Osteocyte (in vitro differentiated cells): ENCODE measurements around the gene UROC1. TPM values are rescaled to one million over a fixed set of nuclear protein-coding genes. Genes with fewer than 3 reads are reported as not detected.
A peak's percentile ranks its signal among the peaks of the same experiment; 100 is the strongest.

Experiments
- DNase-seq: peaks from one replicate; pipeline ENCODE4 v3.0.0; 2021; ENCODE audit warnings: mixed read lengths; ENCODE audit not compliant: unreplicated experiment; ENCODE audit errors: extremely low spot score
- H3K27ac Mint-ChIP-seq: one replicate; pipeline ENCODE4 v1.8.0; 2021; ENCODE audit warnings: mild to moderate bottlenecking, mixed read lengths; ENCODE audit not compliant: unreplicated experiment
- H3K27me3 Mint-ChIP-seq: one replicate; pipeline ENCODE4 v1.8.0; 2021; ENCODE audit warnings: mixed read lengths; ENCODE audit not compliant: unreplicated experiment
- H3K36me3 Mint-ChIP-seq: one replicate; pipeline ENCODE4 v1.8.0; 2021; ENCODE audit warnings: mixed read lengths; ENCODE audit not compliant: unreplicated experiment
- H3K4me1 Mint-ChIP-seq: one replicate; pipeline ENCODE4 v1.8.0; 2021; ENCODE audit warnings: mixed read lengths; ENCODE audit not compliant: unreplicated experiment
- H3K4me3 Mint-ChIP-seq: one replicate; pipeline ENCODE4 v1.8.0; 2021; ENCODE audit warnings: mild to moderate bottlenecking, moderate library complexity, mixed read lengths; ENCODE audit not compliant: unreplicated experiment
- H3K9me3 Mint-ChIP-seq: one replicate; pipeline ENCODE4 v1.8.0; 2021; ENCODE audit warnings: mixed read lengths; ENCODE audit not compliant: unreplicated experiment
- total RNA-seq: library from RNA; stranded (reverse); gene quantifications from 2 replicates; pipeline ENCODE4 v1.2.1, GENCODE V29; 2021
- TF ChIP-seq, protein P1 (sequence below): fragments of 200-600 bp; sonication (generic); IDR thresholded peaks from 2 replicates; pipeline ENCODE4 v1.5.0; 2021; ENCODE audit warnings: antibody characterized with exemption, mild to moderate bottlenecking, moderate library complexity

UROC1 gene
- total RNA-seq, 1 donor from 2014 or later: not detected

- H3K4me1 Mint-ChIP-seq: peaks cover 2% of the 10 kb centered on the region
- DNase-seq: peak; percentile 36
- no peaks in the 10 kb centered on the region for H3K9me3 Mint-ChIP-seq
- no peak overlapping the region for H3K4me3 Mint-ChIP-seq
- no peaks in the 10 kb centered on the region for H3K27me3 Mint-ChIP-seq
- TF ChIP-seq, protein P1, sequence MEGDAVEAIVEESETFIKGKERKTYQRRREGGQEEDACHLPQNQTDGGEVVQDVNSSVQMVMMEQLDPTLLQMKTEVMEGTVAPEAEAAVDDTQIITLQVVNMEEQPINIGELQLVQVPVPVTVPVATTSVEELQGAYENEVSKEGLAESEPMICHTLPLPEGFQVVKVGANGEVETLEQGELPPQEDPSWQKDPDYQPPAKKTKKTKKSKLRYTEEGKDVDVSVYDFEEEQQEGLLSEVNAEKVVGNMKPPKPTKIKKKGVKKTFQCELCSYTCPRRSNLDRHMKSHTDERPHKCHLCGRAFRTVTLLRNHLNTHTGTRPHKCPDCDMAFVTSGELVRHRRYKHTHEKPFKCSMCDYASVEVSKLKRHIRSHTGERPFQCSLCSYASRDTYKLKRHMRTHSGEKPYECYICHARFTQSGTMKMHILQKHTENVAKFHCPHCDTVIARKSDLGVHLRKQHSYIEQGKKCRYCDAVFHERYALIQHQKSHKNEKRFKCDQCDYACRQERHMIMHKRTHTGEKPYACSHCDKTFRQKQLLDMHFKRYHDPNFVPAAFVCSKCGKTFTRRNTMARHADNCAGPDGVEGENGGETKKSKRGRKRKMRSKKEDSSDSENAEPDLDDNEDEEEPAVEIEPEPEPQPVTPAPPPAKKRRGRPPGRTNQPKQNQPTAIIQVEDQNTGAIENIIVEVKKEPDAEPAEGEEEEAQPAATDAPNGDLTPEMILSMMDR: no peak
- peaks cover 35% of the 10 kb centered on the region for H3K36me3 Mint-ChIP-seq
- H3K27ac Mint-ChIP-seq: no peak overlapping the region
These were observed 65.4 kb downstream of the UROC1 start for GRCh38 chr3:126452213-126452612.

- no peak overlapping the region for H3K27ac Mint-ChIP-seq
- peaks cover 33% of the 10 kb centered on the region for H3K36me3 Mint-ChIP-seq
- TF ChIP-seq, protein P1: no peak
- DNase-seq: peak; percentile 70
- H3K9me3 Mint-ChIP-seq: no peaks in the 10 kb centered on the region
- H3K27me3 Mint-ChIP-seq: no peaks in the 10 kb centered on the region
- H3K4me1 Mint-ChIP-seq: peaks cover 5% of the 10 kb centered on the region
- no peak overlapping the region for H3K4me3 Mint-ChIP-seq
These were observed 66.1 kb downstream of the UROC1 start for GRCh38 chr3:126451511-126451910.

DNA sequence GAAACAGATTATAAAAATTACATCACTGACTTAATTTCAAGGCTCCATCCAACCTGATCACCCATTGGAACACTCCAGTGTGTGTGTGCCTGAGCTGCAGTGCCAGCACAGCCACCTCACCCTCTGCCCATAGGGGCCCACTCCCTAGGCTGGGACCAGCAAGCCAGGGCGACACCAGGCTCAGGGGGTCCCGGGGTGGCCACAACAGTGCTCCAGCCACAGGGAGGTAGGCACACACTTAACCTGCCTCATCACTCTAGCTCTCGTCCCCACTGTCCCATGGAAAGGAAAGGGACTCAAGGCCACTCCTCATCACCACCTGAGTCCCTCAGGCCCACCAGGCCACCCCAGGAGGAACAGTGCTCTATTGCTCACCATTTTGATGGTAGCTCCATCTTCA lies 66.8 kb downstream of the UROC1 start:
- no peak overlapping the region for H3K4me3 Mint-ChIP-seq
- no peaks in the 10 kb centered on the region for H3K27me3 Mint-ChIP-seq
- TF ChIP-seq, protein P1: no peak
- H3K36me3 Mint-ChIP-seq: peaks cover 32% of the 10 kb centered on the region
- no peaks in the 10 kb centered on the region for H3K9me3 Mint-ChIP-seq
- no peak overlapping the region for H3K27ac Mint-ChIP-seq
- H3K4me1 Mint-ChIP-seq: peaks cover 3% of the 10 kb centered on the region
- DNase-seq: peak; percentile 68

- peaks cover 3% of the 10 kb centered on the region for H3K4me1 Mint-ChIP-seq
- no peaks in the 10 kb centered on the region for H3K27me3 Mint-ChIP-seq
- H3K9me3 Mint-ChIP-seq: no peaks in the 10 kb centered on the region
- no peak overlapping the region for H3K27ac Mint-ChIP-seq
- DNase-seq: peak; percentile 49
- peaks cover 29% of the 10 kb centered on the region for H3K36me3 Mint-ChIP-seq
- TF ChIP-seq, protein P1: no peak
- H3K4me3 Mint-ChIP-seq: no peak overlapping the region
These were observed 67.4 kb downstream of the UROC1 start for GRCh38 chr3:126450219-126450618.

GRCh38 chr3:126449621-126450051 lies 67.9 kb downstream of the UROC1 start:
- peaks cover 3% of the 10 kb centered on the region for H3K4me1 Mint-ChIP-seq
- H3K4me3 Mint-ChIP-seq: no peak overlapping the region
- no peak overlapping the region for H3K27ac Mint-ChIP-seq
- H3K9me3 Mint-ChIP-seq: no peaks in the 10 kb centered on the region
- H3K27me3 Mint-ChIP-seq: no peaks in the 10 kb centered on the region
- peaks cover 27% of the 10 kb centered on the region for H3K36me3 Mint-ChIP-seq
- DNase-seq: peak; percentile 70
- TF ChIP-seq, protein P1: no peak
